Astrocyte of the cerebellum (primary cell): ENCODE results near the gene MTTP.

Experiments used
- DNase-seq: peaks from one replicate; pipeline ENCODE4 v3.0.0-alpha.2; 2011; ENCODE audit warnings: low read depth
- H3K4me3 ChIP-seq: 2 replicates; pipeline ENCODE4 v1.5.1; 2011; ENCODE audit warnings: mild to moderate bottlenecking, low read depth, low read length, moderate library complexity
- CTCF ChIP-seq: IDR thresholded peaks from 2 replicates; pipeline ENCODE4 v1.5.1; 2012; ENCODE audit warnings: low read length, low read depth, moderate library complexity, mild to moderate bottlenecking; ENCODE audit errors: missing control alignments
- in situ Hi-C: cut with HindIII; loops from 2 replicates; pipeline ENCODE4 v1.10.0; 2017; ENCODE audit warnings: low sequenced_read_pairs

The MTTP gene

GRCh38 chr4:99622341-99622740, 47.7 kb downstream of the MTTP start:
- in situ Hi-C loops, result no loop called here
- H3K4me3 ChIP-seq, result no peak overlapping the region
- no peak for TF ChIP-seq CTCF
- no peak for DNase-seq

- no peak for DNase-seq
These were observed 49.6 kb downstream of the MTTP start for GRCh38 chr4:99624141-99624719.

GRCh38 chr4:99625369-99625768, 50.7 kb downstream of the MTTP start:
- in situ Hi-C loops, result loop anchor here (5.0 kb wide), 1 partner anchor 57 kb away; no protein-coding TSS in a partner anchor
- DNase-seq, result no peak
- H3K4me3 ChIP-seq, result no peak overlapping the region
- no peak for TF ChIP-seq CTCF

More at GRCh38 chr4:99624141-99624719, 49.6 kb downstream of the MTTP start:
- H3K4me3 ChIP-seq, result no peak overlapping the region
- in situ Hi-C loops, result no loop called here
- TF ChIP-seq CTCF, result no peak

GRCh38 chr4:99628040-99628439, 53.4 kb downstream of the MTTP start:
- DNase-seq, result no peak
- in situ Hi-C loops, result loop anchor here (5.0 kb wide), 1 partner anchor 54 kb away; no protein-coding TSS in a partner anchor
- TF ChIP-seq CTCF, result no peak
- no peak overlapping the region for H3K4me3 ChIP-seq

GRCh38 chr4:99629962-99630554, 55.4 kb downstream of the MTTP start:
- TF ChIP-seq CTCF, result no peak
- no peak for DNase-seq
- in situ Hi-C loops, result loop anchor here (5.0 kb wide), 1 partner anchor 52 kb away; no protein-coding TSS in a partner anchor
- no peak overlapping the region for H3K4me3 ChIP-seq

GRCh38 chr4:99630857-99631360, 56.3 kb downstream of the MTTP start:
- in situ Hi-C loops, result no loop called here
- H3K4me3 ChIP-seq, result no peak overlapping the region
- DNase-seq, result no peak
- TF ChIP-seq CTCF, result no peak
